GM18873 (cell line): Measurements from ENCODE around the gene CBX8.

ENCODE experiments used
- ATAC-seq: cut with Tn5 transposase; IDR thresholded peaks from one replicate; pipeline ENCODE4 v1.9.1; 2021; ENCODE audit warnings: mild to moderate bottlenecking, moderate library complexity, moderate number of reproducible peaks; ENCODE audit not compliant: unreplicated experiment, low FRiP score

Gene CBX8

DNA sequence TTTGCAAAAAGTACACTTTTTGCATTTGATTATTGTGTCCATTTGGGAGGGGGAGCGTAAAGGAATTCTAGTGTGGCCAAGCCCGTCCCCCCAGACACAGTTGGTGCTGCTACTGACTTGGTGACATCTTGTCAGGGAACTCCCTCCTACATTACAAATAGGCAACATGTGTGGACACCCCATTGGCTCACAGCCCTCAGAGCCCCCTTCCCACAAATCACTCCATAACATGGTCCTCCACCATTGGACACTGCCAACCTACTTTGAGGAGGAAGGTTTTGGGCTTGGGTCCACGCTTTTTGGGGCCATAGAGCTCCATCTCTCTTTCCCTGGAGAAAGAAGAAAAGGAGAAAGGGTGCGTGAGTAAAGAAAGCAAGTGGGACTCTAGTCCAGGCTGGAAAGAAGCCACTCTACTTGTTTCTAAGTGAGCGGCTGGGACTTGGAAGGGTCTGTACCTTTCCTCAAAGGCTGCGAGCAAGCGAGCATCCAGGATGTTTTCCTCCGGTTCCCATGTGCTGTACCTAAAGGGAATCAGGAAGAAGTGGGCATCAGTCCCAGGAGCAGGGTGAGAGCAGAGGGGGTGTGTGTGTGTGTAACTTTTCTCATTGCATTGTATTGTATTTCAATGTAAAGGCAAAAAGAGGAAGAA, 958 bp downstream of the CBX8 start:
- no peak for ATAC-seq

DNA sequence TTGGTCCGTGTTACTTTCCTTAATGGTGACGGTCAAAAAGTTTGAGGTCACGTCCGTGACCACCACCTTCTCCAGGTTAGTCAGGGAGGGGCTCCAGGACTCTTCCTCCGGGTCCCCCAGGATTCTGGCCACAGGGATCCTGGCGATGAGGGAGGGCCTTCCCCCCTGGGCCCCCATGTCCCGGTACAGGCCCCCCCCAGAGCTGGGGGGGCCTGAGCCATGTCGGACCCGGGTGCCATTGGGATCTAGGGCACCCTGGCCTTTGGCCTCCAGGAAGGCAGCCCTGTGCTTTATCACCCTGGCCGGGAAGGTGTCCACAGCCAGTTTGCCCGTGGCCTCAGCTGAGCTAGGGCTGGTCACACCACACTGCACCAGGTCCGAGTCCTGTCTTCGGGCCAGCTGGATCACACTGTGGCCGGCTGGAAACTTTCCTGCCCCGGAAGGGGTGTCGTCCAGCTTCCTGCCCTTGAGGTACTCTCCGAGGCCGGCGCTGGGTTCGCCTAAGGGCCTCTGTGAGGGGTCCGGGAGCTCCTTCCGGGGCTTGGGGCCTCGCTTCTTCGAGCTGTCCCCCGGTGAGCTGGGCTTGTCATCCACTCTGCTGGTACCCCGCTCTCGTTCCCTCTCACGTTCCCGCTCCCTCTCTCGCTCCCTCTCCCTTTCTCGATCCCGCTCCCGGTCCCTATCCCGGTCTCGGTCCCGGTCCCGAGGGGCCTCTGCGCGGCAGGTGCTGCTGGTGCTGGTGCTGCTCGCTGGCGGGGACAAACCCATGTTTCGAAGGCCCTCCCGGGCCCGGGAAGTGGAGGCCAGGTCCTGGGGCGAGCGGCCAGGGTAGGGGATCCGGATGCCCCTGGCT, 2.0 kb downstream of the CBX8 start:
- no peak for ATAC-seq

DNA sequence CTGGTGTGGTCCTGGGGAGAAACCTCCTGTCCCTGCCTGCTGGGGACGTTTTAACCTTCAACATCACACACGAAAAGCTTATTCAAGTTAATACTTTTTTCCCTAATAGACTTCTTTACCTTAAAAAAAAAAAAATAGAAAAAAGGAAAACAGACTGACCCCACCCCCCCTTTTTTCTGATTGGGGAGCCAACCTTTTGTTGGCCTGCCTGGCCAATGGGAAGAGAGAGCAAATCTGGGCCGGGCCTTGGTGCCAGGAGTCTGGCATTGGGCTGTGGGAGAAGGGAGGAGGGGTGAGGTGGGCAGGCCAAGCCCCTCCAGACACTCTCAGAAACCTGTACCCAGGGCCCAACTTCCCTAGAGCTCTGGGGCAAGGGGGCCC, 3.0 kb downstream of the CBX8 start:
- ATAC-seq = no peak

DNA sequence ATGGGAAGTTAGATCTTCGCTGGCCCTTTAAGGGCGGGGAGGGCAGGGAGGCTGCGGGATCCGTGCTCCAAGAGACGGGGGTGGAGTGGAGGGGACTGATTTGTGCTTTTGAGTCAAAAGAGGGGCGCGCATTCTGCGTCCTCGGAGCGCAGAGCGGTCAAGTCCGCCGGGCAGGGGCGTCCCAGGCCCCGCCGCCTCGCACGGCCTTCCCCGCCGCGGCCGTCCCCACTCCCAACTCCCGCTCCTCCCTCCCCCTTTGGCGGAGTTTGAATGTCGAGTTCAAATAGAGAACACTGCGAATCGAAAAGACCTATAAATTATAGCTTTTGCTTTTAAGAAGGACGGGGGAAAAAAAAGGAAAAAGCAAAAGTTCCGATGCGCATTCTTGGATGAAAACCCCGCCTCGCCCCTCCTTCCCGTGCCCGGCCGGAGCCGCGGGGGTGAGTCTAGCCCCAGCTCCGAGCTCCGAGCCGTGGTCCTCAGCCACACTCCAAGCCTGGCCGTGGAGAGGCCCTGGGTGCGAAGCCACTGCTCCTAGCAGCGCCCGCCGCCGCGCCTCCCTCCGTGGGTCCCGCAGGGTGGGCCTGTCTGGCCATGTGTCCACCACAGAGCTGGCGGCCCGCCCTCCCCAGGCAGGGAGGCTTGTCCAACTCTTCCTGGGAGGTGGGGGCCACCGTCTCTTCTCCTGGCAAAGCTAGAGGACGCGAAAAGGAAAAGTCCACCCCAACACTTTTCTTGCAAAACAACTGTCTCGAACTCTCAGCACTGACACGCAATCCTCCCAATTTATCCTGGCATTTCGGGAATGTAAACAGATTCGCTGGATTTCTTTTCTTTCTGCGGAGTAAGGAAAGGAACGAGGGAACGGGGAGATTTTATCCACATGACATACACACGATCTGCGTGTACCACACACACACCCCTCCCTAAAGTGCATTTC, 3.6 kb downstream of the CBX8 start:
- ATAC-seq = no peak

DNA sequence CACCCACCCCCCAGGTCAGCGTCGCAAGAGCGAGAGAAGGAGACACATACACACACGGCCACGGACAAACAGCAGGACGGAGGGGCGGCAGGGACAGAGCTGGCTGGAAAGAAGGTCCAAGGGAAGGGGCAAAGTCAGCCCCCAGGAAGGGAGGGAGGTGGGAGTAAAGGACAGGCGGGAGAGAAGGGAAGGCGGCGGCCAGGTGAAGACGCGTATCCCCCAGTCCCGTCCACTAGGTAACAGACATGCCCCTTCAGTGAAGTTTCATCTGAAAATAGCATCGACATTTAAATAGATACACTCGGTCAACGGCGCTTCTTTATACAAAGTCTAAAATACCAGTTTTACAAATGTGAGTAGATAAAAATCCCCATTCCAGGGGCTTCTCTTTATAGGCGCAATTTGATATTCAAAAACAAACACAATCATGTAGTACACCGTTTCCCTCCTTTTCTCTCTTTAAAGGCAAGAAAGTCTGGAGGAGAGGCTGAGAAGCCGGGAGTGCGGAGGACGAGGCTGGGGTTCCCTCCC, 4.5 kb downstream of the CBX8 start:
- ATAC-seq = no peak

DNA sequence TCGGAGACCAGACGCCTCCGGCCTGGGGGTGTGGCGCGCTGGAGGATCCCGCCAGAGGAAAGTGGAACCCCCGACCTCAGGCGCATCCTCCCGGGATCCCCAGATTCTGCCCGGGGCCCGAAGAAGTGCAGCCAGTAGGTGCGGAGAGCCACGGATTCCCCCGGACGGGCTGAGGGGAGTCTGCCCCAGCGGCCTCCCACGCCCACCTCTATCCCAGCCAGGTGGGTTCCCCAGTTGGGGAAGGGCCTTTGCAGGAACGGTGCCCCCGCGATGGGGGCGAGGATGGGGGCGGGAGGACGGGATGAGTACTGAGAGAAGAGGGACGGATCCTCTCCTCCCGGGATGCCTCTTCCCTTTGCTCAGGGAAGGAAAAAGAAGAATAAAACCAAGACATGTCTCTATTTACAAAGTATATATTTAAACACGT, 5.1 kb downstream of the CBX8 start:
- no peak for ATAC-seq

DNA sequence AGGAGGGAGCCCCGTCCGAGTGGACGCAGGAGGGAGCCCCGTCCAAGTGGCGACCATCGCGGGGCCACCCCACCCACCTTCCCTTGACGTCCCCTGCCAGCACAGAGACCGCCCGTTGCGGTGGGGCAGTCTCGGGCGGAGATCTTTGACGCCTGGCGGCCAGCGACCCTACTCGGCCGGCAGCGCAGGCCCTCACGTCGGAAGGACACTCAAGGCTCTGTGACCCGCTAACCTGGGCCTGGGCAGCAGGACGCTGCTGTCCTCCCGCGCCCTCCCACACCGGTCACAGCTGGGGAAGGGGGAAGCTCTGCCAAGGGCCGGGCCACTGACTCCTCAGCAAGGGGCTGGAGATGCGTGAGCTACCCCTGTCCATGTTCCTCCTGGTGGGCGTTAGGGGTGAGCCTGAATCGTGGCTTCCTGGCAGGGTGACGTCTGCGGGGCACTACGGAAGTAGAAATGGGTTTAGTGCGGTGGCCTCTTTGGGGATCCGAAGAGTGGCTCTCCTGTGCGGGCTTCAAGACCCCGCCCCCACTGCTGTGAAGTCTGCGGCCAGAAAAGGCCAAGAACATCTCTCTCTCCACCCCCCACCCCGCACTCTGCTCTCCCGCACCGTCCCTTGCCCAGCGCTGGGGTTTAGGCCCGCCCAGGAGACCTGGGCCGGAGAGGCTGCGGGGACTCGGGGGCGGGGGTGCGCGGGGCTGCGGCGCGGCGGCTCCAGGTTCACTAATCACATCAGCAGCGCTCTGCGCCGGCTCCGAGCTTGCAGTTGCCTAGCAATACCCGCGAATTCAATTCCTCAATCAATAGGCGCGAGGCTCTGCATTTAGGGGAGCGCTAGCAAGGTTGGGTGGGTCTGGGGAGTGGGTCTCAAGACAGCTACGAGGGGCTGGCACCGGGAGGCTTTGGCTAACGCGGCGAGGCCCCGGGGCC, 5.8 kb downstream of the CBX8 start:
- no peak for ATAC-seq

DNA sequence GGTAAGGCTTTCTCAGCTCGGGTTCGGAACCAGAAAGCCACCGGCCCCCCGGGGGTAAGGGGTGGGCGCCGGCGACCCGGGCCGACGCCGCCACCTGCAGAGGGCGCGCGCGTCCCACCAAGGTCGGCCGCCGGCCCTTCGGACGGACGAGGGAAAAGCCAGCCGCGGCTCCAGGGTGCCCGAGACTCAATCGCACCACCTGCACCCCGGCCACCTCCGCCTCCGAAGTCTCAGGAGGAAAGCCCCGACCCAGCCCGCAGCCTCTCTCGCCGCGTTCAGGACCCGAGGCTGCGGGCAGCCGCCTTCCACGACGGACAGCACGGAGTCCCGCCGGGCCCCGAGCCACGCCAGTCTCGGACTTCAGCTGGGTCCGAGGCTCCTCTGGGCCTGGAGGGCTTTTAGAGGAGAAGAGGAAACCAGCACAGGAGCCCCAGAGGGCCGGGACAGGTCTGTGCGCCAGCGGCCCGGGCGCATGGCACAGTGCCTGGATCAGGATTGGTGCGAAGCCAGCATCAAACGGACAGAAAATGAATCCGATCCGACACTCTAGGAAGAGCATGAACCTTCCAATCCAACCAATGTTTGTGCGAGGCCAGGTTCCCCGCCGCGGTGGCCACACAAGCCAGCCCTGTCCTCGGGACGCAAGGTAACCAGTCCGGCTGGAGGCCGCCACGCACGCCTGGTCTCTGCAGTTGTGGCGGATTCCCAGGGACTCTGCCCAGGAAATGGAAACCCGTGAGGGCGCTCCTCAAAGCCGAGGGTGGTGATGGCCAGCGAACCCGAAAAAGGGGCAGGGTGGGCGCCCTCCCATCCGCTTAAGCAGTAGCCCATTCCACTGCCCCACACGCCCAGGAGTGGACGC, 6.7 kb downstream of the CBX8 start:
- no peak for ATAC-seq

DNA sequence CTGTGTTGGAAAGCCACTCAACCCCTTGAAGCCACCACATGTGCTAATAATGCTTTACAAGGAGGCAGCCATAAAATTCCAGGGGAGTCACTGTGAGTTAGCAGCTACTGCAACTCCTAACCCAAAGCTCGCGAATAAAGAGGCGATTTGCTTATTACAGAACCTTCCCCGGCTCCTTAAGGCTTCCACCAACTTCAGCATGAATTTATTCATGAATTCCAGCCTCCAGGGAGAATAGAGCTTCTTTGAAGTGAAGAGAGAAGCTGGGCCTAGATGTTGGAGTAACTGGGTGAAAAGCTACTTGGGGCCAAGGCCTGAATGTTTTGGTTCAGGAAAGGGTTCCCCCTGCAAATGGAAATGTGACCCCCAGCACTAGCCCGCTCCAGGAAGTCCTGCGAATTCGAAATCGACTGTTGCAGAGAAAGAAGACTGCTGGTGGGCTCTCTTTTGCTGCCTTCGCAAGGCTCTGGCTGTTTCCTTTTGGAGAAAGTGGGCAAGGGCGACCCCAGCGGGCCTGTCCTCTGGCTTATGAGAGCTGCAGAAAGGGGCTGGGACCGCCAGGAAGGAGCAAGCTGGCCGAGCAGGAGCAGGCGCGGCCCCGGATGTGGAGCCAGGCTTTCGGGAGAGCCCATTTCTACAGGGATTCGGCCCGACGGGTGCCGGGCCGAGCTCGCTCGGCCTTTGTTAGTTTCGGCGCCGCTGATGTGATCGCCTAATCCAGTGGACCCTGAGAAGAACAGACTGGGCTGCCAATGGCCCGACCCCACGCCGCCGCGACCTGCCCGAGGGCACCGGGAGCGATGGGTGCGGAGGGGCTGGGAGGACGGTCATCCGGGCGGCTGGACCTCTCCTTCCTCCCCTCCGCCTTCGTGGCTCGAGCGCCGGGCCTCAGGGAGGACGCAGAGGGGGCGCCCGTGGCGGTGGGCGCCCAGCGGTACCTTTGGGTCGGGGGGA, 7.6 kb downstream of the CBX8 start:
- no peak for ATAC-seq

DNA sequence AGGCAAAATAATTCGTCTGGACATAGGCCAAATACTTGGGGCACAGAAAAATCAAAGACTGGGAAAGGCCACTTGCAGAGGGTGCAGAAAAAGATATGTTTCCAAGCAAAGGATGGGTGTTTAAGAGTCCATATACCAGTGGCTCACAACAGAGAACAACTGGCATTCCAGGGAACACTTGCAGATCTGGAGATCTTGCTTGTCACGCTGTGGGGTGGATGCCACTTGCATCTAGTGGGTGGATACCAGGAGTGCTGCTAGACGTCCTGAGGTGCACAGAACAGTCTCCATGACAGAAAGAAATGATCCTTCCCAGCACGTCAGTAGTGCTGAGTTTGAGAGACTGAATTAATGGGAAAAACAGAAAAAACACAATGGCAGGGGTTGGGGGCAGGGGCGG, 8.4 kb downstream of the CBX8 start:
- ATAC-seq = no peak

DNA sequence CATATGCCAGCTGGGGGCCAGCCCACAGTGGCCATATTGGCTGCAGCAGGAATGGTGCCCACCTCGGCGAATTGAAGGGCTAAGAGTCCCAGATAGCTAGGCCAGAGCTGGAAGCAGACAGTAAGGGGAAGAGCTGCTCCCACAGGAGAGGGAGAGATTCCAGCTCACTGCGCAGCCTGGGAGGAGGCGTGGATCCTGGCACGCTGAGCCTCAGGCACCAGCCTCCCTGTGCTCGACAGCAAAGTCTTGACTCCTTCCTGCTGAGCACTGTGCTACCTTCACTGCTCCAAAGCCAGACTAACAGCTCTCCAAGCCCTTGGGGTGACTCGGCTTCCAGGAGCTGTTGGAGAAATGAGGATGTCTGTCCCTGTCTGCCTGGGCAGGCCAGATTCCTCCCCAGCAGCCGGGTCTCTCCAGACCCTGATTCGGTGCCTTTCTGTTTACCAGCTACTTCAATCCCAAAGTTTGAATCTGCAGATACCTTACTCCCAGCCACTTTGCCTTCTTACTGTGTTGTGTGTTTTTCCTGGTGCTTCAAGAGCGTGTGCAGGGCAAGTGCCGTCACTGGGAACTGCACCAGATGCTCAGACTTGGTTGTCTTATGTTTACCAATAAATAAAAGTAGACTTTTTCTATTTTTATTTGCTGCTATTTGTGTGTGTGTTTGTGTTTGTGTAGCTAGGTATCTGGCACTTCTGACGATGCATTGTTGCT, 9.8 kb downstream of the CBX8 start:
- no peak for ATAC-seq

DNA sequence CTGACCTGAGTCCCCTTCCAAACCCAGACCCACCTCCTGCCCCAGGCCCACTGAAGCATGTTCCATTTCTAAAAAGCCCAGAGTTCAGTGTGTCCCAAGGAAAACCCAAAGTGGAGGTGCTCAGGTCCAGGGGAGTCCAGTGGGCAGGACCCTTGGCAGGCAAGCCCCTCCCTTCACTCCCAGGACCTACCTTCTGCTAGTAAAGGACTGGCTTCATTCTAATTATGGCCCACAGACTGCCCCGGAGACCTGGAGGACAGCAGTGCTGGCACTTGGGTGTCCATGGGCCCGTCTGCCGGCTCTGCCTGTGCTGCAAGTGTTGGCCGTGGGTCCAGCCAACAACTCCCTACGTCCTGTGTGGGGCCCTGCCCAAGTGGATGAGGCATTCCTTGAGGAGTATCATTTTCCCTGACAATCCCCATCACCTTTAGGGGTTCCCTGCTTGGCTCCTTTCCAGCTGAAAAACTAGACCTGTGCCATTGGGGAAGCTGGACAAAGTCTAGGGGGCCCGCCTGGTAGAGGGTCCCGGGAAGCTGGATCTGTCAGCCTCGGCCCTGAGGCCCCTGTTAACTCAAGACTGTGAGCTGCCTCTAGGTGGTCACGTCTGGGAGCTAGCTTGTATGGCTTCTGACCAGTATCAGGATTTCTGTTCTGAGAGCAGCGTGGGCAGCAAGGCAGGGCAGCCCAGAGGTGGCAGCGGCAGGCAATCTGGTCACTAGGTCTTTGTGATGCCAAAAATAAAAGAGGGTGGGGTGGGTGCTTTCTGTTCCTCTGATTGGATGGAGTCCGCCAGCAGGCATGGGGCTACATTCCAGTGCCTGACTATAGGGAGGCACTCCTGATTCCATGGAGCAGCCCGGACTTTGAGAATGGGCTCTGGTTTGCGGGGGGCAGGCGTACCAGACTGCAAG, 10.7 kb downstream of the CBX8 start:
- ATAC-seq = no peak

DNA sequence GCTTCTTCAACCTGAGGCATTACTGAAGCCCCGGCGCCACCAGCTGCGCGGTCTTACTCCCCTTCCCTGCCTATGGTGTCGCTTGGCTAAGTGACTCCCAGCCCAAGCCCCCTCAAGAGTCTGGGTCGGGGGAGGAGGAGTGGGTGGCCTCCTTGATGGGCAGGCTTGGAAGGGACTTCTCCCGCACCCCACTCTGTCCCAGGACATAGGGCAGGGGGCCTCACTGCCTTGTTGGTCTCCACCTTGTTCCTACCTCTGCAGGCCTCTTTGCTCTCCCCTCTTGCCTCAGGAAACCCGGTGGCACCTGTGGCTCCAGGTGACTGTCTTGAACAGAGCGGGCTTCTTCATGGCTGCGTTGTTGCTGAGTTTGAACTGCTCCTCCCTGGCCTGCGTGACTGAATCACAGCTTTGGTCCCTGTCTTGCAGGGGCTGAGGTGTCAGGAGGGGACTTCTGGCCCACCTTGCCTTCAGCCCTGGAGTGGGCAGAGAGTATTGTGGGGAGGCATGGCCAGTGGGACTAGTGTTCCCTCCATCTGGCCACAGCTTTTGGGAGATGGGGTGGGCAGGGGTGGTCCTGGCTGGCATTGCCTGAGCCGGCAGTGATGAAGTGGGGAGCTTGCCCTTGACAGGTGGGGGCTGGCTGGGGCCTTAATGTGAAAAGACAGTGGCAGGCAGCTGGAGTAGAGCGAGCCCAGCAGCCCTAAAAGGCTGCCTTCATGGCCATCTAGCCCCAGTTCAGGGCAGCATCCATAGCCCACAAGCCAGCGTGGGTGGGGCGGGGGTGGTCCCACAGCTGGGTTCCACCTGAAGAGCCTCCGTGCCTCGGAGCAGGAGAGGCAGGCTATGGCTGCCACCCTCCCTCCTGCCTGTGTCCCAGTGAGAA, 11.6 kb downstream of the CBX8 start:
- ATAC-seq = no peak

DNA sequence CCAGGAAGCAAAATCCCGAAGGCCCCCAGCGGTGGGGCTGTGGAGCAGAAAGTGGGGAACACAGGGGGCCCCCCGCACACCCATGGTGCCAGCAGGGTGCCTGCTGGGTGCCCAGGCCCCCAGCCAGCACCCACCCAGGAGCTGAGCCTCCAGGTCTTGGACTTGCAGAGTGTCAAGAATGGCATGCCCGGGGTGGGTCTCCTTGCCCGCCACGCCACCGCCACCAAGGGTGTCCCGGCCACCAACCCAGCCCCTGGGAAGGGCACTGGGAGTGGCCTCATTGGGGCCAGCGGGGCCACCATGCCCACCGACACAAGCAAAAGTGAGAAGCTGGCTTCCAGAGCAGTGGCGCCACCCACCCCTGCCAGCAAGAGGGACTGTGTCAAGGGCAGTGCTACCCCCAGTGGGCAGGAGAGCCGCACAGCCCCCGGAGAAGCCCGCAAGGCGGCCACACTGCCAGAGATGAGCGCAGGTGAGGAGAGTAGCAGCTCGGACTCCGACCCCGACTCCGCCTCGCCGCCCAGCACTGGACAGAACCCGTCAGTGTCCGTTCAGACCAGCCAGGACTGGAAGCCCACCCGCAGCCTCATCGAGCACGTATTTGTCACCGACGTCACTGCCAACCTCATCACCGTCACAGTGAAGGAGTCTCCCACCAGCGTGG, 12.4 kb downstream of the CBX8 start:
- no peak for ATAC-seq

DNA sequence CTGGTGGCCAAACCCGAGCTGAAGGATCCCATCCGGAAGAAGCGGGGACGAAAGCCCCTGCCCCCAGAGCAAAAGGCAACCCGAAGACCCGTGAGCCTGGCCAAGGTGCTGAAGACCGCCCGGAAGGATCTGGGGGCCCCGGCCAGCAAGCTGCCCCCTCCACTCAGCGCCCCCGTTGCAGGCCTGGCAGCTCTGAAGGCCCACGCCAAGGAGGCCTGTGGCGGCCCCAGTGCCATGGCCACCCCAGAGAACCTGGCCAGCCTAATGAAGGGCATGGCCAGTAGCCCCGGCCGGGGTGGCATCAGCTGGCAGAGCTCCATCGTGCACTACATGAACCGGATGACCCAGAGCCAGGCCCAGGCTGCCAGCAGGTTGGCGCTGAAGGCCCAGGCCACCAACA, 13.0 kb downstream of the CBX8 start:
- ATAC-seq = no peak
